GM12864 (cell line): ENCODE data around the gene GRAMD2B.

Source experiments
- DNase-seq: peaks from one replicate; pipeline ENCODE4 v3.0.0-alpha.2; 2011; ENCODE audit warnings: low read depth
- H3K4me3 ChIP-seq: 2 replicates; pipeline ENCODE4 v1.5.1; 2011; ENCODE audit warnings: mild to moderate bottlenecking, low read depth, low read length, control low read depth
- TF ChIP-seq, protein P1 (sequence below): IDR thresholded peaks from 2 replicates; pipeline ENCODE4 v1.5.1; 2011; ENCODE audit warnings: low read depth, mild to moderate bottlenecking, moderate library complexity, low read length, control low read depth, inconsistent platforms; ENCODE audit errors: missing control alignments

The GRAMD2B gene

DNA sequence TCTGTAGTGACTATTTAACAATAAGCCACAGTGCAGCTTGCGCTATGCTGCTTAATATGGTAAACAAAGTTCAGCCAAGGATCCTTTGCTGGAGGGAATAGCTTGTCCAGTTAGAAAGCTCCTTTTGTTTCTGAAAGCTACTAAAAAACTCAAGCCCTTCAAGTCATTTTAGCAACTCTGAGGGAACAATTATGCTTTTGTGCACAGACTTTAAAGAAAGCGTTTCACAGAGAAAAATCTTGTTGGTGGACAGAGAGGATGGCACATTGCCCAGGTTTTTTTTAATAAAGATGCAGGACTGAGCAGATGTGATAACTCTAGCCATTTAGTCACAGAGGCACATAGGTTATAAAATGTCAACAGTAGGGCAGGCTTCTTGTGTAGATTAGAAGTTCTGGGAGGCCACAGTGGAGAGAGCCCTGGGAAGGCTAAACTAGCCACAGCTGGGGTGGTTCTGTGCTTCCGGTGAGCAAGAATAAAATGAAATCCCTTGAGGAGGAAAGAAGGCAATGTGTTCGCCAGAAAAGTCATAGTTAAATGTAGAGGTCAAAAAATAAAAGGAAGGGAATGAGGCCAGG lies 108.4 kb downstream of the GRAMD2B start:
- no peak for DNase-seq
- no peak overlapping the region for H3K4me3 ChIP-seq
- TF ChIP-seq, protein P1, sequence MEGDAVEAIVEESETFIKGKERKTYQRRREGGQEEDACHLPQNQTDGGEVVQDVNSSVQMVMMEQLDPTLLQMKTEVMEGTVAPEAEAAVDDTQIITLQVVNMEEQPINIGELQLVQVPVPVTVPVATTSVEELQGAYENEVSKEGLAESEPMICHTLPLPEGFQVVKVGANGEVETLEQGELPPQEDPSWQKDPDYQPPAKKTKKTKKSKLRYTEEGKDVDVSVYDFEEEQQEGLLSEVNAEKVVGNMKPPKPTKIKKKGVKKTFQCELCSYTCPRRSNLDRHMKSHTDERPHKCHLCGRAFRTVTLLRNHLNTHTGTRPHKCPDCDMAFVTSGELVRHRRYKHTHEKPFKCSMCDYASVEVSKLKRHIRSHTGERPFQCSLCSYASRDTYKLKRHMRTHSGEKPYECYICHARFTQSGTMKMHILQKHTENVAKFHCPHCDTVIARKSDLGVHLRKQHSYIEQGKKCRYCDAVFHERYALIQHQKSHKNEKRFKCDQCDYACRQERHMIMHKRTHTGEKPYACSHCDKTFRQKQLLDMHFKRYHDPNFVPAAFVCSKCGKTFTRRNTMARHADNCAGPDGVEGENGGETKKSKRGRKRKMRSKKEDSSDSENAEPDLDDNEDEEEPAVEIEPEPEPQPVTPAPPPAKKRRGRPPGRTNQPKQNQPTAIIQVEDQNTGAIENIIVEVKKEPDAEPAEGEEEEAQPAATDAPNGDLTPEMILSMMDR, result no peak

DNA sequence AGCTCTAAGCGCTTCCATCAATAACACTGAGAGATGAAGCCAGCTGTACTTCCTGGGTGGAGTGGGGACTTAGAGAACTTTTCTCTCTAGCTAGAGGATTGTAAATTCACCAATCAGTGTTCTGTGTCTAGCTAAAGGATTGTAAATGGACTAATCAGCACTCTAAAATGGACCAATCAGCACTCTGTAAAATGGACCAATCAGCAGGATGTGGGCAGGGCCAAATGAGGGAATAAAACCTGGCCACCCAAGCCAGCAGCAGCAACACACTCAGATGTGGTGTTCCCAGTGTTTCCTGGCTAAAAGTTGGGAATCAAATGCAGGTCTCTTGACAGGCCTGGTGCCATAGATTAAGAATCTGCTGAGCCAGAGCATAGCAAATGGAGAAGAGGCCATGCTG lies 111.3 kb downstream of the GRAMD2B start:
- TF ChIP-seq, protein P1, result no peak
- no peak overlapping the region for H3K4me3 ChIP-seq
- DNase-seq, result no peak

DNA sequence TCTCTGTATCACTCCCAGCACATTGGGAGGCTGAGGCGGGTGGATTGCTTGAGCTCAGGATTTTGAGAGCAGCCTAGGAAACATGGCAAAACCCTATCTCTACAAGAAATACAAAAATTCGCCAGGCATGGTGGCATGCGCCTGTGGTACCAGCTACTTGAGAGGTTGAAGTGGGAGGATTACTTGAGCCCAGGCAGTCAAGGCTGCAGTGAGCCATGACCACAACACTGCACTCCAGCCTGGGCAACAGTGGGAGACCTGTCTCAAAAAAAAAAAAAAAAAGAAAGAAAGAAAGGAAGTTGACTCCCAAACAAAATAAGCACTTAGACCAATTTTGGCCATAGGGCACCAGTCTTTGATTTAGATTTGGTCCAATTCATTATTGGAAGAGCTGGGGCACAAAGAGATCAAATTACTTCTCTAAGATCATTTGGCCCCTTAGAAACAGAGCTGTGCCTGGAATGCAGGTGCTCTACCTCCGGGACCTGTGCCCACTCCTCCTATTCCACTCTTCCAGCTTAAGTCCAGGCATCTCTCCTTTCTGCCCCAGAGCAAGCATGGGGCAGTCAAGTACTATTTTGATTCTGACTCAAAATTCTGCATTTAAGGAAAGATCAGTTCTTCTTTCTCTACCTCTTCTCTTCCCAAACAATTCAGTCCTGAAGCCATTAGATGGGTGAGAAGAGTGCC lies 112.8 kb downstream of the GRAMD2B start:
- H3K4me3 ChIP-seq, result no peak overlapping the region
- no peak for DNase-seq
- TF ChIP-seq, protein P1, result no peak

DNA sequence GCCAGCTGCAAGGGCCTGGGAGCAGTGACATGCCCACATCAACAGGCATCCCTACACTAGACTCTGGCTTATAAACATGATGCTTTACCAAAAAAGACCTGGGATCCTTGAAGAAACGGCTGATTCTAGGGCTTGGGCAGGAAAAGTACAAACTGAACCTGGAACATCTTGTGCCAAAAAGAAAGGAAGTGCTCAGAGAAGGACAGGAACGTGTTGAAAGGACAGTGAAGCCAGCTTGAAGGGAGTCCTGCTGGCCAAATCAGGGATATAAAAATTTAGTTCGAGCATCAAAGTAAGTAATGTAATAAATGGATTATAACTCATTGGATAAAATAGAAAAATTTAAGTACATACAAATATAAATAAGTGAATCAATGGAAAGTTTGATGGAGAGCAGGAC lies 113.7 kb downstream of the GRAMD2B start:
- TF ChIP-seq, protein P1, result no peak
- no peak overlapping the region for H3K4me3 ChIP-seq
- DNase-seq, result no peak

DNA sequence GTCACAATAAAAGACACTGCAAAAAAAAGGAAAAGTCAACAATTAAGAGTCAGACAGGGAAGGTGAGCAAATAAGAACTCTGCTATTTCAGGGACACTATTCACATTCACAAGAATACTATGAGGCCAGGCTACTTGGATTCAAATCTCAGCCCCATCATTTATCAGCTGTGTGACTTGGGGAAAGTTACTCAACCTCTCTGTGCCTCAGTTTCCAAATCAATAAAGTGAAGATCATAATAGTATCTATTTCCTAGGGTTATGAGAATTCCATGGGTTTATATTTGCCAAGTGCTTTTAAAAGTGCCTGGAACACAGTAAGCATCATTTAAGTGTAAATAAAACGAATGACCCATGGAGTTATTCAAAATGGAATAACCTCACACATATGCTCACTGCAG lies 115.4 kb downstream of the GRAMD2B start:
- TF ChIP-seq, protein P1, result no peak
- no peak overlapping the region for H3K4me3 ChIP-seq

DNA sequence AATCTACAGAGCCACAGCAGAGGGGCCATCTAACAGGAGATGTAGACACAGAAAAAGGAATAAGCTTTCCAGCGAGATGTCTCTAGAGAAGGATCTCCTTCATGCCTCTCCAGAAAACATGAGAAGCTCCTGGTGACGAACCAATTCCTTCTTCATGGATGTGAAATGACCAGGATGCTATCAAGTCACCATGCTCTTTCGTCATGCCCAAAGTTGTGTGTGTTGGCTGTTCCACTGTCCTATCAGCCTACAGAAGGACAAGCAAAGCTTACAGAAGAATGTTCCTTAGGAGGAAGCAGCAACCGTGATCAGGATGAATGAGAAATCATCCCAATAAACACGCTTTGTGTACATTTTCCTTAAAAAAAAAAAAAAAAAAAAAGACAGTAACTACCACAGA lies 117.4 kb downstream of the GRAMD2B start:
- H3K4me3 ChIP-seq, result no peak overlapping the region
- TF ChIP-seq, protein P1, result no peak
- DNase-seq, result no peak

More for the DNA sequence above, 115.4 kb downstream of the GRAMD2B start:
- no peak for DNase-seq

DNA sequence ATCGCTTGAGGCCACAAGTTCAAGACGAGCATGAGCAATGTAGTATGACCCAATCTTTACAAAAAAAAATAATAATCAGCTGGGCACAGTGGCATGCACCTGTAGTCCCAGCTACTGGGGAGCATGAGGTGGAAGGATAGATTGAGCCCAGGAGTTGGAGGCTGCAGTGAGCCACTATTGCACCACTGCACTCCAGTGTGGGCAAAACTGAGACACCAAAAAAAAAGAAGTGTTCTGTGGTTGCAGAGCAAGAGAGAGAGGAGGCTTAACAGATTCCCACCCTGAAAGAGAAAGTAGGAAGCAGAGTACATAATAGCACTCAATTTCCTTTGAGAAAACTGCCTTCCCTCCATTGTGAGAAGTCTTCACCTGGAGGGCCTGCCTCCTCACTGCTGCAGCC lies 119.2 kb downstream of the GRAMD2B start:
- no peak for DNase-seq
- H3K4me3 ChIP-seq, result no peak overlapping the region
- TF ChIP-seq, protein P1, result no peak
